ENCODE data around the gene CERS3.

The CERS3 gene
- total RNA-seq = 0 to 3.5 (median 0) reads per million in 17 experiments

GRCh38 chr15:100528833-100529428 lies at the start of gene CERS3:
Gene CERS3 (minus strand): TSS chr15:100528950. CDS start chr15:100501849, 27,101 bp downstream.
- no peak for DNase-seq

GRCh38 chr15:100573526-100573925 lies 44.8 kb upstream of the CERS3 start:
- DNase-seq = no peak

DNA sequence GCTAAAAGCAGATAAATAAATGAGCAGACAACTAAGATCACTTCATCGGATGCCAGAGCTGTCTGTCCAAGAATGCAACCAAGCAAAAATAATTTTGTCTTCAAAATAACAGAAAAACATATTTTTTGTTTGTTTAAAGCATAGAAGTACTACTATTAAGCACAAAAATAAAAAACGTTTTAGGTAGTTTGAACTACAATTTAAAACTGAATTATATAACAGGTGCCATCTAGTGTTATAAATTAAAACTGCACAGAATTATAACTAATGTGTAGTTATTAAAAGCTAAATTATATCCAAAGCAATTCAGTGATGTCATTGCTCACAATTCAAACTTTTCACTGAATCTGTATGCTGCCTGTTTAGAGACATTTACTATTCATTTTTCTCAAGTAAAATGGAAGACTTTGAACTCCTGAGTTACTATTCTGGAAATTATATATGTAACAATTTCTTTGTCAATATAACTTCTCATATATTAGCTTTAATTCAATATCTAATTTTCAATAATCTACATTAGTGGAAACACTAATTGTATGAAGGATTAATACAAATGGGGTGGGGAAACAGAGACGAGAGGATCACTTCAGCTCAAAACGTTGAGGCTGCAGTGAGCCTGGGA lies 43.7 kb upstream of the CERS3 start:
- peak in 2 of 4 experiments; percentile 60 to 64 for DNase-seq

- no peak for DNase-seq
These were observed 42.9 kb upstream of the CERS3 start for GRCh38 chr15:100571592-100572167.

GRCh38 chr15:100570735-100571313 lies 42.1 kb upstream of the CERS3 start:
- DNase-seq = no peak

DNA sequence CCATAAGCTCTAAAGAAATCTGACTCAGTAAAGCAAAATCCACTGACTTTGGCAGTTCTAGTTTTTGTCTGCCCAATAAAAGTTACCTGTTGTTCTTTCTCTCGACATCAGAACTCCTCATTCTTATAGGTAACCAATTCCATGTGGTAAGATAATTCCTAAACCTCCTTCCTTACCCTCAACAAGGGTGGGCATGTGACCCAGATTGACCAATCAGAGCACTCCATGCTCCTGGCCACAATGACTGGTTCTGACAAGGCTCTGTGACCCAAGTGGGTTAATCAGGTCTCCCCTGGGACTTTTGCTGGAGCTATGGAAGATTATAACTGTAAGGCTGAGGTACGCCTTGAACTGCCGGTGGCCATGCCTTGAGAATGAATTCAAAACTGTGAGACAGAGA lies 41.5 kb upstream of the CERS3 start:
- peak in 1 of 4 experiments; percentile 3 for DNase-seq

GRCh38 chr15:100569391-100569790 lies 40.6 kb upstream of the CERS3 start:
- no peak for DNase-seq

DNA sequence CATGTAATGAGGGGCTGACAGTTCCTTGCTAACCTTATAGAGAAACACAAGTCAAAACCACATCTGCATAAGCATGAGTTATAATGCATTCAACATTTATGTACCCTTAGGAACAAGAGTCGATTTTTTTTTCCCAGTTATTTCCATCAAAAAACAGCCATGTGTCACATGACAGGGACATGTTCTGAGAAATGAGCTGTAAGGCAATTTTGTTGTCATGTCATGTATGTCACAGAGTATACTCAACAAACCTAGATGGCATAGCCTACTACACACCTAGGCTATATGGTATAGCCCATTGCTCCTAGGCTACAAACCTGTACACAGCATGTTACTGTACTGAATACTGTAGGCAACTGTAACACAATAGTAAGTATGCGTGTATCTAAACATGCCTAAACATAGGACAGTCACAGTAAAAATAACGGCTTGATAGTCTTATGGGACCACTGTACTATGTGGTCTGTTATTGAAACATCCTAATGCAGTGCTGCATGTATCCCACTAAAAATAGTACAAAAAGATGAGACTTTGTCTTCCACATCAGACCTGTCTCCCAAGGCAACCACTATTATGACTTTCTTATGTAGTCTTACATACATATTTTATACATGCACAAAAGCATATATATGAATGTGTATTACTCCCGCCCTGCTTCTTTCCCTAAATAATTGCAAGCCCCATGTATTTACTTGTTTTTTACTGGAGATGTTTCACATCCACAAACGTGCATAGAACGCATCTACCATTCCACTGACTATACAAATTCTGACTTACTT lies 38.3 kb upstream of the CERS3 start:
- no peak for DNase-seq

DNA sequence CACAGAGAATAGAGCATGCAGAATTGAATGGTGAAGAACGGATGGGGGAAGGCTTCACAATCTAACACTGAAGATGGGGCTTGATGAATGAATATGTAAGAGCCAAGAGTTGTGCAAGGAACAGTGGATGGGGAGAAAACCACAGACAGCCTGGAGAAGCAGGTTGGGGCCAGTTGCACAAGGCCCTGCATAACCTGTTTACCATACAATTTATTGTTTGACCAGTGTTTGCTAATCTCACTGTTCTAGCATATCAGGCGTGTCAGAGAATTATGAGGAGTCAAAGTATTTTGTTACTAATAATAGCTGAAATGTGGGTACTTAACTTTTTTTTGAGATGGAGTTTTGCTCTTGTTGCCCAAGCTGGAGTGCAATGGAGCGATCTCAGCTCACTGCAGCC lies 36.8 kb upstream of the CERS3 start:
- no peak for DNase-seq

DNA sequence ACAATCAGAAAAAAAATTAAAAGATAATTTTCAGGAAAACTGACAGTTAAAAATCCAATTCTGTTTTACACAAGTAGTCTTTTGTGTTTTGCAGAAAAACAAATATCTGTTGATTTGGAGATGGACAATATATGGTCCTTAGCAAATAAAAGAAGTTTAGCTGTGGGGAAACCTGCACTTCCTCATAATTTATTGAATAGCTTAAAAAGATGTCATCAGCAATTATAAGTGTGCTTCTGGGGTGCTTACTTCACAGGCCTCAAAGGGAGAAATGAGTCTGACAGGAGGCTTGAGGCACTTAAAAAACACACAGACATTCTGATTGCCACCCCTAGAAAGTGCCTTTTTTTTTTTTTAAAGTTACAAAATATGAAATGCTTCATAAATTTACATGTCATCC lies 31.6 kb upstream of the CERS3 start:
- peak; percentile 24 to 76 (median 60) for DNase-seq

DNA sequence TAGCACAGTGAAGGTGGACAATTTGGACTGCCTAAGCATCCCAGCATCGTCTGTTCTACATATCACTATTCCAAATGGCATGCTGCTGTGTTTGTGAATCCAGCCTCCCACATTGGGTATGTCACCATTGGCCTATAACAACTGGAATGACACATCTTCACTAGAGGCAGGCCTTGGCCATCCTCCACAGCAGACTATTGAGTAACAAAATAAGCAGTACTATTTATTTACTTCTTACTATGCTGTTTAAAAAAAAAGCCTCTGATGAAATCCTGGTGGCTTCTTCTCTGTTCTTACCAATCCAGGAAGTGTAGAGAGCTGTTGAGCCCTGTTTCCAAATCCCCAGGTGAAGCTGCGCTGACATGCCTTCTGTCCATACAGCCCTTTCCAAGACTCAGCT lies 30.6 kb upstream of the CERS3 start:
- DNase-seq = peak; percentile 62 to 92 (median 80)

DNA sequence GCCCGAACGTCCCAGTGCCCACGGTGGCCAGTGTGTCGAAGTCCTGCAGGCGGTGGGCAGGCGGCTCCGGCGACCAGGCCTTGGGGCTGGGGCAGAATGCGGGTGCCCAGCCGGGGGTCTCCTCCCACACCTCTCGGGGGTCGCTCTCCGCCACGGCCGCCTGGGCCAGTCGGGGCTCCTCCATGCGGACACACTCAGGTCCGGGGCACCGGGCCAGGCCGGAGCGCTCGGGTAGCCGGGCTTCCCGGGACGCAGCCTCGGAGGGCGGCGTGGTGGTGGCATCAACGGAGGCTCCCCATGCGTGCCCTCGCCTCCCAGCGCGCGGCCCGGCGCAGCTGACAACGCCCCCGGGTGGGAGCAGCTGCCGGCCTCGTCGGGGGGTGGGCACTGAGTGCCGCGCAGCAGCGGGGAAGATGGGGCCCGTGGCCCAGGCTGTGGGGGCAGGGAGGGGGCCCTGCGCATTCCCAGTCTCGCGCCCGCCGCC lies 30.1 kb upstream of the CERS3 start:
- no peak for DNase-seq

- no peak for DNase-seq
These were observed 24.7 kb upstream of the CERS3 start for GRCh38 chr15:100553468-100553867.

GRCh38 chr15:100547961-100548360 lies 19.2 kb upstream of the CERS3 start:
- no peak for DNase-seq

DNA sequence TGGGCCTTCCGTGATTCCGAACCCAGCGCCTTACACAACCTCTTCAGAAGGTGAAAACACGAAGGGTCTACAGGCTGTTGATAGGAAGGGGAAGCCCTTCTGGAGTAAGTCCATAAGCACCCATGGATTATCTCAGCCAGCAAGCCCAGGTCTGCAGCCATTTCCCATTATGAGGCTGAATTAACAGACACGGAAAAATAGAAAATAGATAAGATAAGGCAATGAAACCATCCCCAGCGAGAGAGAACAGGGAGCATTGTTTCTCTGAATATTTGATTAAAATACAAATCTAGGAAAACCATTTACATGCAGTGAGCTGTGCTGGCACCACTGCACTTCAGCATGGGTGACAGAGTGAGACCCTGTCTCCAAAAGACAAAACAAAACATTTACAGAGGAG lies 16.2 kb upstream of the CERS3 start:
- DNase-seq = no peak

DNA sequence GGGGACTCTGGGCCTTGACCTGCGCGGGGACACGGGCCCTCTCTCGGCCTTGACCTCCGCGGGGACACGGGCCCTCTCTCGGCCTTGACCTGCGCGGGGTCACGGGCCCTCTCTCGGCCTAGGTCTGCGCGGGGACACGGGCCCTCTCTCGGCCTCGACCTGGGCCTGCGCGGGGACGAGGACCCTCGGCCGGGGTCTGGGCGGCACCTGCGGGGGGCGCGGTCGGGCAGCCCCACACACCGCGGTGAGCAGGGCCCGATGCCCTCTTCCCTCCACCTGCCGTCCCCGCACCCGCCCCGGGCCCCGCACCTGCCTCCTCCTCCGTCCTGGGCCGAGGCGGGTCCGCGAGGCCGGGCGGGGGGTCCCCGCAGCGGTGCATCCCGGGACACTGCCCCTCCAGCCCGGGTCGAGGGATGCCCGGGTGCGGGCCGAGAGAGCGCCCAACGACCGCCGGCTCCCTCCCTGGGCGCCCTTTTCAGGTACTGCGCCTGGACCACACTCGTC lies 15.6 kb upstream of the CERS3 start:
- no peak for DNase-seq

DNA sequence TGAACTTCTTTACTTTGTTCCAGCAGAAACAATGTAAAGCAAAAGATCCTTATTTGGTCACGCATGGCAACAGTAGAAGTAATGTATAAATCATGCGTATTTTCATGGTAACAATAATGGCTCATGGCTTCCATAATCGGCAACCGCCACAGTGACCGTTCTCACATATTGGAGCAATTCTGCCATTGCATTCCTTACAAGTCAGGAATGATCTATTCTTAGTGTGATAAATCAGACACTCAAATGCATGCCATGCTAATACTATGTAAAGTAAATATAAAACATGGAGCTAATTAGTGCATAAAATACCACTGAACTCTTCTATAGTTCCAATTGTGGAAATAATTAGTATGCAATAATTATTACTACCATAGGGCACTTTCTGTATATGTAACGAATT lies 13.5 kb upstream of the CERS3 start:
- DNase-seq = no peak

DNA sequence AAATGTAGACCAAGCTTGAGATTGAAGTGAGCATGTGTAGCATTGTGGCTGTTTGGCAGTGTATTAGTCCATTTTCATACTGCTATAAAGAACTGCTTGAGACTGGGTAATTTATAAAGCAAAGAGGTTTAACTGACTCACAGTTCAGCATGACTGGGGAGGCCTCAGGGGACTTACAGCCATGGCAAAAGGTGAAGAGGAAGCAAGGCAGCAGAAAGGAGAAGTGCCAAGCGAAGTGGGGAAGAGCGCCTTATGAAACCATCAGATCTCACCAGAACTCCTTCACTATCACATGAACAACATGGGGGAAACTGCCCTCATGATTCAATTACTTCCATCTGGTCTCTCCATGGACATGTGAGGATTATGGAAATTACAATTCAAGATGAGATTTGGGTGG lies 8.6 kb upstream of the CERS3 start:
- peak; percentile 85 to 95 (median 86) for DNase-seq

DNA sequence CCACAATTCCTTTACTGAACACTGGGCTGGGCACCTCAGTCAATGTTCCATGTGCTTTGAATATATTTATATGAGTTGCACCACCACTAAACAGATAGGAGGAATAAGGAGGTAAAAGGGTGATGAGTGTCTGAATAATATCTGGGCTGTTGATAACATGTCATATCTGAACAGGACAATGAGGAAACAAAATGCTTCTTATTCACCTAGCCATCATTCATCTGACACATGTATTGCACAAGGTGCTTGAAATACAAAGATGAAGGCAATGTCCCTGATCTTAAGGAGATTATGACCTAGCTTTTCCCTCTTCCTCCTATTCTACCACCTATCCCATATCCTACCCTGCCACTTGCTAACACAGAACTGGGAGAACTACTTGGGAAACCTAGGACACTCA lies 8.0 kb upstream of the CERS3 start:
- DNase-seq = peak in 1 of 4 experiments; percentile 35

- DNase-seq = no peak
These were observed 5.1 kb upstream of the CERS3 start for GRCh38 chr15:100533886-100534285.

DNA sequence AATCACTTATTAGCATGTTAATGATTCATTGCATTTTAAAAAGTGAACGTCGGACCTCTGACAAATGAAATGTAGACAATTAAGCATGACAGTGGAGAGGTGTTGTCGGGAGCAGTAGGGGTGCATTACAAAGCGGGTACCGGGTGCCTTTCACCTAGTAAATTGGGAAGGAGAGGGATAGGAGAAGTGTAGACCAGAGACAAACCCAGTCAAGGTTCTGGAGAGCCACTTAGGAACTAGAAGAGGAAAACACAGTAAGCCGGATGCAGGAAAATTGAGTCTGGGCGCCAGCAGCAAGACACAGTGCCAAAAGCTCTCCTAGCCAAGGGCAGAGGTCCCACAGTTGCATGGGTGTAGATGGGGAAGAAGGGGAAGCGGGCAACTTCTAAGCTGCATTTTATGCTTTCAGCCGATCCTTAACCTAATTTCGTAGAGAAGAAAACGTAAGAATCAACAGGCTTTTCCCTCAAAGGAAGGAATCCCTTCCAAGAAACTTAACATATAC lies 3.1 kb upstream of the CERS3 start:
- DNase-seq = no peak

GRCh38 chr15:100531204-100531603 lies 2.5 kb upstream of the CERS3 start:
- peak; percentile 27 to 62 (median 54) for DNase-seq

All from suppressor macrophage (primary cell).